ENCODE measurements around the gene PRKG1. TPM values are rescaled to one million over a fixed set of nuclear protein-coding genes. Genes with fewer than 3 reads are reported as not detected.

The PRKG1 gene
- total RNA-seq, 4 donors from 2014 or later = 26.5 to 72.3 (median 58.1) TPM

GRCh38 chr10:52077814-52078213 is 1003.5 kb downstream of the PRKG1 start:
- 84 to 89% methylated on average over 7 of the region's 7 CpGs for WGBS, 2 donors
- no peaks in the 10 kb centered on the region for H3K9me3 ChIP-seq
- H3K27ac ChIP-seq = no peak overlapping the region
- no peak overlapping the region for H3K4me3 ChIP-seq (replicated peaks in 1 of 3)
- intact Hi-C loops (cut with DNase I) = no loop called here
- TF ChIP-seq CTCF (IDR thresholded peaks at IDR 0.05) (no peak), POLR2A (IDR thresholded peaks at IDR 0.05) (no peak)
- no peak for DNase-seq
- H3K4me1 ChIP-seq = no peaks in the 10 kb centered on the region
- H3K36me3 ChIP-seq = no peaks in the 10 kb centered on the region
- H3K27me3 ChIP-seq = no peaks in the 10 kb centered on the region

- DNase-seq = no peak
- TF ChIP-seq POLR2A (IDR thresholded peaks at IDR 0.05) (no peak), CTCF (IDR thresholded peaks at IDR 0.05) (no peak)
- intact Hi-C loops (cut with DNase I) = no loop called here
- Histone ChIP-seq H3K9me3 (no peaks in the 10 kb centered on the region), H3K27ac (no peak overlapping the region), H3K4me1 (no peaks in the 10 kb centered on the region), H3K36me3 (no peaks in the 10 kb centered on the region), H3K4me3 (replicated peaks in 1 of 3) (no peak overlapping the region), H3K27me3 (no peaks in the 10 kb centered on the region)
- WGBS, 2 donors = 72 to 89% methylated on average over 2 of the region's 2 CpGs
These were observed 1004.2 kb downstream of the PRKG1 start for GRCh38 chr10:52078397-52078937.

- no peak for DNase-seq
- Histone ChIP-seq H3K9me3 (no peaks in the 10 kb centered on the region), H3K4me3 (replicated peaks in 1 of 3) (no peak overlapping the region), H3K4me1 (no peaks in the 10 kb centered on the region), H3K27ac (no peak overlapping the region), H3K27me3 (no peaks in the 10 kb centered on the region), H3K36me3 (no peaks in the 10 kb centered on the region)
- intact Hi-C loops (cut with DNase I) = no loop called here
- TF ChIP-seq CTCF (IDR thresholded peaks at IDR 0.05) (no peak), POLR2A (IDR thresholded peaks at IDR 0.05) (no peak)
- WGBS, 2 donors = 94 to 97% methylated on average over 1 of the region's 1 CpG
These were observed 1008.0 kb downstream of the PRKG1 start for GRCh38 chr10:52082307-52082706.

DNA sequence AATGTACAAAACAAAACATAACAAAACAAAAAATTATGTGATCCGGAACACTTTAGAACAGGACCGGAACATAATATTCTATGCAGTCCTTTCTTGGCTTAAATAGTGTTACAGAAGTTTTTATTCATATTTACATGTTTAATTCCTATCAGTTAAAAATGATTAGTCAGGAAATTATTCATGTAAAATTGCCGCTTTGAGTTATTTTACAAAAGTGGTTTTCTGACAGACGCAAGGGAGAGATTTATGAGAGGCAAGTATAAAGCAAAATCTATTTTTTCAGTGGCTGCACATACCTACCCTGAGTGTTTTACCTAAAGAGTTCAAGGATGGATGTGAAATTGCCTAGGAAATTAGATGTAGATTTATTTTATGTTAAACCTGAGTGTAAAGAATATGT is 1009.1 kb downstream of the PRKG1 start:
- H3K36me3 ChIP-seq = no peaks in the 10 kb centered on the region
- no peak overlapping the region for H3K27ac ChIP-seq
- no peaks in the 10 kb centered on the region for H3K9me3 ChIP-seq
- H3K27me3 ChIP-seq = no peaks in the 10 kb centered on the region
- TF ChIP-seq POLR2A (IDR thresholded peaks at IDR 0.05) (no peak), CTCF (IDR thresholded peaks at IDR 0.05) (no peak)
- H3K4me3 ChIP-seq (replicated peaks in 1 of 3) = no peak overlapping the region
- intact Hi-C loops (cut with DNase I) = no loop called here
- no peaks in the 10 kb centered on the region for H3K4me1 ChIP-seq
- DNase-seq = no peak
- 84% methylated on average over 4 of the region's 4 CpGs for WGBS, 2 donors

DNA sequence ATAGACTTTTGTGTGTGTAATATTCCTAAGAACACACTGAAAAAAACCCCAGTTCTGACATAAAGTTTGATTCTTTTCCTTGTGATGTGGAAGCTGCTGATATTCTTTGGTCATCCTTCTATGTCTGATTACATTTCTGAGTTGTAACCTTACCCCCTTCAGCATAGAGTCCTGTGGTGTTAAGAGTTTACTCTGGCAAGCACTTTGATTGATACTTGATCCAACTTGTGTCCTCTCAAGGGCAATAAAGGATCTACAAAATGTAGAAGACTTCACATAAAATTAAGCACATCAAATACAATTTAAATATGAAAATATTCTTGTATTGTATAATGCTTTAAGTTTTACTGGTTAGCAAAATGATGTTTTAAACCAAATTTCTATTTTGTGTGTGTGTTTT is 1018.1 kb downstream of the PRKG1 start:
- Histone ChIP-seq H3K27ac (no peak overlapping the region), H3K4me1 (no peaks in the 10 kb centered on the region)
- intact Hi-C loops (cut with DNase I) = no loop called here

More for the DNA sequence above, 1018.1 kb downstream of the PRKG1 start:
- no peak for DNase-seq
- Histone ChIP-seq H3K27me3 (no peaks in the 10 kb centered on the region), H3K36me3 (no peaks in the 10 kb centered on the region), H3K9me3 (no peaks in the 10 kb centered on the region), H3K4me3 (replicated peaks in 1 of 3) (no peak overlapping the region)
- TF ChIP-seq POLR2A (IDR thresholded peaks at IDR 0.05) = no peak
- TF ChIP-seq CTCF (IDR thresholded peaks at IDR 0.05) = no peak
